GM12891 (cell line): ENCODE measurements around the gene CELSR1.

Experiments used
- POLR2A ChIP-seq: IDR thresholded peaks from 2 replicates; pipeline ENCODE4 v1.6.1; 2011; ENCODE audit warnings: low read depth, low read length, control low read depth
- POLR2AphosphoS5 ChIP-seq: IDR thresholded peaks from 2 replicates; pipeline ENCODE4 v1.6.1; 2011; ENCODE audit warnings: low read depth, low read length, control low read depth
- POU2F2 ChIP-seq: IDR thresholded peaks from 2 replicates; pipeline ENCODE4 v1.6.1; 2011; ENCODE audit warnings: low read depth, mild to moderate bottlenecking, control low read depth, low read length, moderate library complexity
- TAF1 ChIP-seq: IDR thresholded peaks from 2 replicates; pipeline ENCODE4 v1.6.1; 2011; ENCODE audit warnings: low read depth, low read length, control low read depth

- no peak for TF ChIP-seq POLR2AphosphoS5
- TF ChIP-seq POLR2A = no peak
- TF ChIP-seq TAF1 = no peak
- TF ChIP-seq POU2F2 = no peak
These were observed 54.1 kb downstream of the CELSR1 start for GRCh38 chr22:46483353-46483752.
